IPS DF 4.7 (cell line): Measurements from ENCODE around the gene OR2B3.
"Not testable (repeated sequence)": the region's sequence is repeated elsewhere in the genome, so short reads cannot be mapped to it uniquely, and the experiment has no call there.

Experiments
- DNase-seq: peaks from one replicate; pipeline ENCODE4 v3.0.0-alpha.2; 2013; ENCODE audit warnings: low spot score; ENCODE audit errors: extremely low read depth

The OR2B3 gene

GRCh38 chr6:29087213-29087612 is at the start of gene OR2B3:
Gene OR2B3, minus strand, starts transcription at chr6:29087313. Its CDS starts 65 bp downstream, at chr6:29087248.
- no peak for DNase-seq

GRCh38 chr6:29131691-29132090 is 44.6 kb upstream of the OR2B3 start:
- no peak for DNase-seq

- no peak for DNase-seq
Observed at GRCh38 chr6:29130644-29131043, 43.5 kb upstream of the OR2B3 start.

- DNase-seq: no peak
Observed at GRCh38 chr6:29129326-29130012, 42.4 kb upstream of the OR2B3 start.

GRCh38 chr6:29114964-29115363 is 27.9 kb upstream of the OR2B3 start:
- not testable (repeated sequence) for DNase-seq

- DNase-seq: no peak
Observed at GRCh38 chr6:29112135-29112534, 25.0 kb upstream of the OR2B3 start.

GRCh38 chr6:29107758-29108157 is 20.6 kb upstream of the OR2B3 start, which contains the start of gene OR2J3:
Gene OR2J3, plus strand, starts transcription at chr6:29108058. Its CDS starts 3,833 bp downstream, at chr6:29111891.
- no peak for DNase-seq

GRCh38 chr6:29099190-29099589 is 12.1 kb upstream of the OR2B3 start, which contains the start of gene OR2J1:
Gene OR2J1, plus strand, starts transcription at chr6:29099490. Its CDS starts 1,453 bp downstream, at chr6:29100943.
- DNase-seq: no peak

GRCh38 chr6:29097803-29098202 is 10.7 kb upstream of the OR2B3 start:
- DNase-seq: no peak

GRCh38 chr6:29092957-29093356 is 5.8 kb upstream of the OR2B3 start:
- no peak for DNase-seq

GRCh38 chr6:29082457-29082856 is 4.7 kb downstream of the OR2B3 start:
- no peak for DNase-seq

- DNase-seq: no peak
Observed at GRCh38 chr6:29081312-29081711, 5.8 kb downstream of the OR2B3 start.

- DNase-seq: no peak
Observed at GRCh38 chr6:29079203-29079602, 7.9 kb downstream of the OR2B3 start.

- peak; percentile 44 for DNase-seq
Observed at GRCh38 chr6:29071831-29072723, 15.0 kb downstream of the OR2B3 start.

- no peak for DNase-seq
Observed at GRCh38 chr6:29051680-29052079, 35.4 kb downstream of the OR2B3 start.

- DNase-seq: no peak
Observed at GRCh38 chr6:29045075-29045474, 42.0 kb downstream of the OR2B3 start, which contains the start of gene OR2W1. Gene OR2W1, minus strand, starts transcription at chr6:29045175. Its CDS starts 0 bp downstream, at chr6:29045175.
